GM19351 (cell line): Measurements from ENCODE around the gene CD44.
"Not testable (repeated sequence)": the region's sequence is repeated elsewhere in the genome, so short reads cannot be mapped to it uniquely, and the experiment has no call there.

ENCODE experiments used
- ATAC-seq: cut with Tn5 transposase; IDR thresholded peaks from one replicate; pipeline ENCODE4 v1.9.1; 2021; ENCODE audit warnings: mild to moderate bottlenecking, moderate library complexity; ENCODE audit not compliant: unreplicated experiment

Gene CD44

DNA sequence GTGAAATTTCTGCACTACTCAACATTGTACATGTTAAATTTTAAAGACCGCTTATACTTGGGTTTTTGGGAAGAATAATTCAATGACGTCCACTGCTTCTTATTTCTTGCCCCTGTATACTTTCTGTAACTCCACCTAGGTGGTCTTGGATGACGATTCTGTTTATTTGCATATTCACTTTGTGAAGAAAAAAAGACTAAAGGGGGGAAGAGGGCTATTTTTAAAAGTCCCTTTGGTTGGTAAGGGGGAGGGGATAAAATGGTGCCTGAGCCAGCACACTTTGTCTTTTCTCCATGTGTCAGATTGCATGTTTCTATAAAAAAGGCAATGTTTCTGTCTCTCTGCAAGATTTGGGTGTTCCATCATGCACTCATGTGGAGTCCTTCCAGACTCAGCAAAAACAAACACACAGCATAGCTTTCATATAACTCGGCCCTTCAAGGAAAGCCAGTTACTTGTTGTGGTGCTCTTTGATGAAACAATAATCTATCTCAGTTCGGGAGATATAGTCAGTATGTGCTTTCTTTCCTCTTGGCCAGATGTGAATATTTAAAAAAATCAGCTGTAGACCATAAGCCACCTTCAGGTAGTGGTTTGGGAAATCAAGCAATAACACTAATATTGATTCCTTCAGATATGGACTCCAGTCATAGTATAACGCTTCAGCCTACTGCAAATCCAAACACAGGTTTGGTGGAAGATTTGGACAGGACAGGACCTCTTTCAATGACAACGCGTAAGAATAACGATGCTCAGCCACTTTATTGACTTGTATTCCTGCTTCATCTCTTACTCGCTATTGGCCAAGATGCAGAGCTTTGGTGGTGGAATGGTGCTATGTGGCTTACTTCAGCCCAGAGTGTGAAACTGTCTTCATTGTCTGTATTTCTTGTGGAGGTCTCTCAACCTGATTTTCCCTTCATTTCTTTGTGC is 68.8 kb downstream of the CD44 start:
- ATAC-seq, result no peak

DNA sequence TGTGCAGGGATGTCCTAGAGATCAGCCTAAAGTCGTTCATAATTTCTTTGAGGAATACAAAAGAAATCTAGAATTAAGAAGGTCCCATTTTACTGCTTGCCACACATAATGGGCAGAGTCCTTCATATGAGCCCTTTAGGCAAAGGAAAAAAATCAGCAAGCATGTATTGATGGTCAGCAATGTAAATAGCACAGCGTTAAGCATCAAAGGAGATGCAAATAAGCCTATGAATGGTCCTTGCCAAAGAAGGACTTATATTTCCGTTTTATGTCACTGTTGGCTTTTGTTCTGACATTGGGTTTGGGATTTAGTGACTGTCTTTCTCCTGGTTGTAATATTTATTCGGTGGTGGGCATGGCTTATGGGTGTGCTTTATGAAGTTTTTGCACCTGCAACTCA is 69.8 kb downstream of the CD44 start:
- no peak for ATAC-seq

DNA sequence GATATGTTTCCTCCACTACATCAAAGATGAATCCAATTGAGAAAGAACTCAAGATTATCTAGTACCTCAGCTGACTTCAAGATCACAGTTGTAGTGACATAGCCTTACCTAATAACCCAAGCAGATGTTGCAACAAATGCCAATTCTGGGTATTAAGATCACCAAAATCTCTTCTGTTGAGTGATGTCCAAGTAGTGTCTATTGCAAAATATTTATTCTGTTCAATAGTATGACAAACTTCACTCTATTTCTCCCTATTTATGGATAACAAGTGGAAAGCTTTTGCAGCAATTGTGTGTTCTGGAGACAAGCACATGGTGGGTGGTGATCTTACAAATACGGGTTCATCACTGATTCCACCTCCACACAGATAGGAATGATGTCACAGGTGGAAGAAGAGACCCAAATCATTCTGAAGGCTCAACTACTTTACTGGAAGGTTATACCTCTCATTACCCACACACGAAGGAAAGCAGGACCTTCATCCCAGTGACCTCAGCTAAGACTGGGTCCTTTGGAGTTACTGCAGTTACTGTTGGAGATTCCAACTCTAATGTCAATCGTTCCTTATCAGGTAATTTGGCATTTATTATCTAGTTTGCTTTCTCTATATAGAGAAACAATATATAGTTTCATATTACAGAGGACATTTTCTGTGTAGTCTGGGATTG is 72.0 kb downstream of the CD44 start:
- no peak for ATAC-seq

DNA sequence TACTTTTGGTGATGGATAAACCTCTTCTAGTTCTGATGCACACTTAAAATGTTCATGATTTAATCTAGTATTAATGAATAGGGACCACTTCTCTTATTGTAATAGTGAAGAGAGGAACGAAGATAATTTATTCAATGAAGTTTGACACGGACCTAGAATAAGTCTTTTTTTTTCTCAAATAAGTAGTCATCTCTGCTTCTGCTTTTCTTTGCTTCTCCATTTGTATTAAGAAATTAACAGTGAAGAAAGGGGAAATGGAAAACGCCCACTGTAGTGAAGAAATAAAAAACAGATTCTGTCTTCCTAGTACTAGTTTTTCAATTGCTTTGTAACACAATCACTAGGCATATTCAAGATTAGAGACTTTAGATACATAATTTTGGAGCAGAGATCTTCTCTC is 73.0 kb downstream of the CD44 start:
- ATAC-seq, result no peak

DNA sequence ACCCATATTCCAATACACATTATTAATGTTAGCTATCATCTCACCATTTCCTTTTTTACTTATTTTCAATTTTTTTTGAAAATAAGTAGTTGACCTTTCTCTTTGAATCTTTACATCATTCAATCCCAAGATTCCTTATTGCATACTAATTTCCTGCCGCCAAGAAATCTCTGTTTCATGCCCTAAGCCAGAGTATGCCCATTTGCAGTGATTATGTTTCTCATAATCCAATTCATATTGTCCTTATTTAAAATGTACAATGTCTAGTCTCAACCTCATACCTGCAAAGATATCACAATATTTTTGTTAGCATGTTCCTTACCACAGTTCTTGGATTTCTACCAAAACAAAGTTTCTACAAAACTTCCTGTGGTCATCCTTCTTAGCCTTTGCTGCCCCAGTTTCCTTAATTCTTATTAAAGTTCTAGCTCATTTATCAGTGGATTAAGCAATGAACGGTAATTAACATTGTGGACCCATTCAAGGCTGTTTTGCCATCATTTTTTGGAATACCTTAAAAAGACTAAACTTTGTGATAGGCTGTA is 75.3 kb downstream of the CD44 start:
- ATAC-seq, result no peak

DNA sequence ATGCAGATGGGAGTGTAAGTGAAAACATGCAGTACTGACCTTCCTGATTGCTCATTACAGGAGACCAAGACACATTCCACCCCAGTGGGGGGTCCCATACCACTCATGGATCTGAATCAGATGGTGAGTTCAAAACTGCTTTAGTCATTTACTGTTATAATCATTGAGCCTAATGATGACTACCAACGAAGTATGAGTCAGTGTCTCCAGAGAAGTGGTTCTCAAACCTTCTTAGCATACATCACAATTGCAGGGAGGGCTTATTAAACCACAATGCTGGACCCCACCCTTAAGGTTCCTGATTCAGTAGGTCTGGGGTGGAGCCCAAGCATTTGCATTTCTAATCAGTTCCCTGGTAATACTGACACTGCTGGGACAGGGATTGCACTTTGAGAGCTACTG is 75.8 kb downstream of the CD44 start:
- ATAC-seq, result no peak

- ATAC-seq, result no peak
These were observed 77.0 kb downstream of the CD44 start for GRCh38 chr11:35215945-35216344.

- no peak for ATAC-seq
These were observed 78.1 kb downstream of the CD44 start for GRCh38 chr11:35216962-35217678.

DNA sequence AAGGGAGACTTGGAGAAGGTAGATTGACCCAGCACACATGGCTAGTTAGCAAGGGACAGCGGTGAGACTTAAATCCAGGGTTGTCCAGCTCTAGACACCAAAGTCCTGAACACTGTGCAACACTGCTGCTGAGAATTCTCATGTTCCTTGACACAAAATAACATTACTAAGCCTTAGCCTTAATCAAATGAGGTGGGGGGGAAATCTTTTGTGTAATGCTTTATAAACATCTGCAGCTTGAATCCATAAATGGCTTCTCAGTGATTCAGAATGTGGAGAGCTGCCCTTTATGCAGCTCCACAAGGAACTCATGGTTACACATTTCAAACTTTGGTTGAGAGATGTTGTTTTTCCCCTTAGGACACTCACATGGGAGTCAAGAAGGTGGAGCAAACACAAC is 80.0 kb downstream of the CD44 start:
- ATAC-seq, result no peak

- no peak for ATAC-seq
These were observed 84.4 kb downstream of the CD44 start for GRCh38 chr11:35223371-35223796.

GRCh38 chr11:35223991-35224390 is 85.0 kb downstream of the CD44 start:
- ATAC-seq, result no peak

GRCh38 chr11:35225946-35226520 is 87.1 kb downstream of the CD44 start:
- ATAC-seq, result no peak

DNA sequence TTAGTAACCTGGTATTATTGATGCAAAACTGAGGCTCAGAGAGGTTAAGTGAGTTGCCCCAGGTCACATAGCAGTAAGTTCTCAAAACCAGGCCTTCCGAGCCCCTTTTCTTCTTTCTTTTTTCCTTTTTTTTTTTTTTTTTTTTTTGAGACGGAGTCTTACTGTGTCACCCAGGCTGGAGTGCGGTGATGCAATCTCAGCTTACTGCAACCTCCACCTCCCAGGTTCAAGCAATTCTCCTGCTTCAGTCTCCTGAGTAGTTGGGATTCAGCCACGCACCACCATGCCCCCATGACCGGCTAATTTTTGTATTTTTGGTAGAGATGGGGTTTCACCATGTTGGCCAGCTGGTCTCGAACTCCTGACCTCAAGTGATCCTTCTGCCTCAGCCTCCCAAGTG is 87.8 kb downstream of the CD44 start:
- not testable (repeated sequence) for ATAC-seq

DNA sequence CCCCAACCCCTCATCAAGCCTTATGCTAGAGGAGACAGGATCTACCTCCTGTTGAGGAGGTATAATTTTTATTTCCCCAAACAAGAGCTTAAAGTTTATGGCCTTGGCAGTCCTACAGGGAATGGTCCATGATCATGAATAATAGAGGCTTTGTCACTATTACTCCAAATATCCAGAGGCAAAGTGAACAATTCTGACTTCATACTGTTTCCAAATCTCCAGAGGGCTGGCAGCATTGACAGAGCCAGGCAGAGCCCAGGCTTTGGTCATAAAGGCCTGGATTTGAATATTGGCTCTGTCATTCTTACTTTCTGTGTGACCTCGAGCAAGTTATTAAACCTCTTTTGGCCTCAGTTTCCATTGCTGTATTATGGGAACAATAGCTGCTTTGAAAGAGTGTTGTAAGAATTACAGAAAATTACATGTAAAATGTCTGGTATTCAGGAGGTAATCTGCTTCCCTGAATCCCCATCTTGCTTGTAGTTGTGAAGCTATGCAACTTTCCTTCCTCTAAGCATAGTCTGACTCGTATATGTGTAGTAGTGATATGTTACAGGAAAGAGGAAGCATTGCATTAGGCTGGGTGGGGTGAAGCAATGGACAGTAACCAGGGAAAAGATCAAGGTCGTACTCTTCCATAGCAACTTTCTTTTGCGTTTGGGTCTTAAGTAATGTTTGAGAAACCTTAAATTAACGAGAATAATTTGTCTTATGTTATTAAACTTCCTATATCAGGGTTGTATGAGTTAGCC is 88.8 kb downstream of the CD44 start:
- no peak for ATAC-seq

DNA sequence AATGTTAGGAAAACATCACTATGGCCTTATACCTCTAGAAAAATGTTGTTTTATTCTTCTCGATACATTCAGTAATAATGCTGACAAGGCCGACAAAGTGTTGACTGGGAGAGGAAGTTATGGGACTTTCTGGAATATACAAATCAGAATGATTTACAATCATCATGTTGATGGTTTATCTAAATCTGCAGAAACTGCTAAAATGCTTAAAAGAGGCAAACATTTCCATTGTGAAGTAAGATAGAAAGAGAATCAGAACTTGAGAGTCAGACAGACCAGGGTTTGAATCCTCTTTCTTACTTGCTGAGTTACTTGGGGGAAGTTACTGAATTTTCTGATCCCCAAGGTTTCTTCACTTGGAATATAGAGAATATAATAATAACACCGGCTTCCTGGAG is 89.4 kb downstream of the CD44 start:
- ATAC-seq, result no peak

DNA sequence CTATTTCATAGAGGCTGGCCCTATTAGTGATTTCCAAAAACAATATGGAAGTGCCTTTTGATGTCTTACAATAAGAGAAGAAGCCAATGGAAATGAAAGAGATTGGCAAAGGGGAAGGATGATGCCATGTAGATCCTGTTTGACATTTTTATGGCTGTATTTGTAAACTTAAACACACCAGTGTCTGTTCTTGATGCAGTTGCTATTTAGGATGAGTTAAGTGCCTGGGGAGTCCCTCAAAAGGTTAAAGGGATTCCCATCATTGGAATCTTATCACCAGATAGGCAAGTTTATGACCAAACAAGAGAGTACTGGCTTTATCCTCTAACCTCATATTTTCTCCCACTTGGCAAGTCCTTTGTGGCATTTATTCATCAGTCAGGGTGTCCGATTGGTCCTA is 91.4 kb downstream of the CD44 start:
- no peak for ATAC-seq

DNA sequence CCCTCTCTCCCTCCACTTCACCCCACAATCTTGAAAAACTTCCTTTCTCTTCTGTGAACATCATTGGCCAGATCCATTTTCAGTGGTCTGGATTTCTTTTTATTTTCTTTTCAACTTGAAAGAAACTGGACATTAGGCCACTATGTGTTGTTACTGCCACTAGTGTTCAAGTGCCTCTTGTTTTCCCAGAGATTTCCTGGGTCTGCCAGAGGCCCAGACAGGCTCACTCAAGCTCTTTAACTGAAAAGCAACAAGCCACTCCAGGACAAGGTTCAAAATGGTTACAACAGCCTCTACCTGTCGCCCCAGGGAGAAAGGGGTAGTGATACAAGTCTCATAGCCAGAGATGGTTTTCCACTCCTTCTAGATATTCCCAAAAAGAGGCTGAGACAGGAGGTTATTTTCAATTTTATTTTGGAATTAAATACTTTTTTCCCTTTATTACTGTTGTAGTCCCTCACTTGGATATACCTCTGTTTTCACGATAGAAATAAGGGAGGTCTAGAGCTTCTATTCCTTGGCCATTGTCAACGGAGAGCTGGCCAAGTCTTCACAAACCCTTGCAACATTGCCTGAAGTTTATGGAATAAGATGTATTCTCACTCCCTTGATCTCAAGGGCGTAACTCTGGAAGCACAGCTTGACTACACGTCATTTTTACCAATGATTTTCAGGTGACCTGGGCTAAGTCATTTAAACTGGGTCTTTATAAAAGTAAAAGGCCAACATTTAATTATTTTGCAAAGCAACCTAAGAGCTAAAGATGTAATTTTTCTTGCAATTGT is 92.3 kb downstream of the CD44 start:
- no peak for ATAC-seq

DNA sequence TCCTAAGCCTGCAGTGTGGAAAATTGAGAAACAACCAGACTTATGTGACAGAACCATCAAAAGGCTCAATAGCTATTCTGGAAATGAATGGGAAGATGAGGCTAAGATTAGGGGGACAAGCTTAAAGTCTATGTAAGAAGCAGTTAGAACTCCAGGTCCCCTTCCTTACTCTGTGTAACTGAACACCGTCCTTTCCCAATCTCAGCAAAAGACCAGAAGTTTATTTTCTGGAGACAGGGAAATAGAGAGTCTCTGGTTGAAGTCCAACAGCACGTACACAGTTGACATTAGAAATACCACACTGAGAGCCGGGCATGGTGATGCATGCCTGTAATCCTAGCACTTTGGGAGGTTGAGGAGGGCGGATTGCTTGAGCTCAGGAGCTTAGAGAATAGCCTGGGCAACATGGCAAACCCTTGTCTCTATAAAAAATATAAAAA is 93.9 kb downstream of the CD44 start:
- no peak for ATAC-seq

DNA sequence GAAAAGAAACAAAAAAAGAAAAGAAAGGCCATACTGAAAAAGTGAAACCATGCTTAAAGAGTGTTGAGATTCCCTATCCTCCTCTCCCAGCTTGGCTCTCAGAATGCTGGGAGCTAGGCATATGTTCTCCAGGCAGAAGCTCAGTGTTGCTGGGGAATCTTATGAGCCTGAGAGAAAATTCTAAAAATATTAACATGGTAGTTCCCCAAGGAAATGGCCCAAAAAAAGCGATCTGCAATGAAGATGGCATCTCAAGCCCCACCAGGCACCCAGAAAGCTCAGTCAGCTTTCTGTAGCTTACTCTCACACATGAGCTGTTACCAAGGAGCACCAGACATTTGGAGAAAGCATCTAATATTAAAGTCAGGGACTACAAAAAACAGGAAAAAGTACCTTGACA is 94.5 kb downstream of the CD44 start:
- no peak for ATAC-seq
